ENCODE measurements around the gene PDCD1.

Gene PDCD1

GRCh38 chr2:241895427-241895711, 36.7 kb upstream of the PDCD1 start:
- FAIRE-seq, result no peak

DNA sequence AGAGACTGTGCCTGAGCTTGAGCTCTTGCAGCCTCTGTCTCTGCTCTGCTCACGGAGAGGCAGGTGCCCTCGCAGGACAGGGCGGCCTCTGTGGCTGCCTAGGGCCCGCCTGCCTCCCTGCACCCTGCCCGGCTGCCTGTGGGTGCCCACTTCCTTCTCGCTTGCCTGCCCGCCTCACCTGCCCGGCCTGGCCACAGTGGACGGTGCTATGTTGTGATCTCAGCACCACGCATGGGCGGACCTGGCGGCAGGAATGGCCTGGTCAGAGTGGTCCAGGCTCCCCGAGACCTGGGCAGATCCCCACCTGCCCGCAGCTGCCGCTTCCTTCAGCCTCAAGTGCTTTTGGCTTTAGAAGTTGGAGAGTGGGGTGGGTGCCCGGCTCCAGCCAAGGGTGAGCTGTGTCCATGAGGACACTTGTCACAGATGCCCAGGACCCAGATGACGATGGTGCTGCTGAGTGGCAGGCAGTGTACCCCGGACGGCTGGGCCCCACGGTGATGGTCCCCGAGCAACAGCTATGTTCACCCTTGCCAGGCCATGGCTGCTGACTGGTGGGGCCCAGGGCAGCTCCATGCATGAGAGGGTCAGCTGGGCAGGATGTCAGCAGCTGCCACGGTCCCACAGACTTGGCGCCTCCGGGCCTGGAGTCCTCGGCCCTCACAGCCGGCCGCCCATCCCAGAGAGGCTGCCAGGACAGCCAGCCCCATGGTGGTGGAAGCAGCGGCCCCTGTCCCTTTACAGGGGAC, 36.2 kb upstream of the PDCD1 start:
- FAIRE-seq, result no peak

DNA sequence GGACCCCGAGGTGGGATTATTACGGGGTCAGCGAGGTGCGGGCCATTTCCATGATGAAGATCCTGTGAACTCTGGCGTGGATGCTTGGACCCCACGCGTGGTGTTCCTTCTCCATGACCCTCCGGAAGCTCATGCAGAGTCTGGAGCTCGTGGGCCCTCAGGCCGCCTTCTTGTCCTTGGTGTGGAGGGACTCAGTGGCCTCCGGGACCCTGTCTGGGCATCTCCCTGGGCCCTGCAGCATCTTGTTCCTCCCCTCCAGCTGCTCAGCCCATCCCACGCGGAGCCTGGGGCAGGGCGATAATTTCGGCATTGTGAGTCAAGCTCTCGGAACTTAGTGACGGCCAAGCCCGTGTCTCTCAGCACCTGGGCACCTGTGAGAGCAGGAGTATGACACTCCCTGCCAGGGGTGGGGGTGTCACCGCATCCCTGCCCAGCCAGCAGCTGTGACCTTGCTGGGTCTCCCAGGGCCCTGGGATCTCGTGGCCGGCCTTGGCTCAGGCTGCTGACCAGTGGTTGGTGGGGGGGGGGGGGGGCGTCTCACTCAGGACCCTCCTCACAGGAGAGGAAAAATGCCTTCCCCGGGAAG, 35.5 kb upstream of the PDCD1 start:
- FAIRE-seq, result no peak

DNA sequence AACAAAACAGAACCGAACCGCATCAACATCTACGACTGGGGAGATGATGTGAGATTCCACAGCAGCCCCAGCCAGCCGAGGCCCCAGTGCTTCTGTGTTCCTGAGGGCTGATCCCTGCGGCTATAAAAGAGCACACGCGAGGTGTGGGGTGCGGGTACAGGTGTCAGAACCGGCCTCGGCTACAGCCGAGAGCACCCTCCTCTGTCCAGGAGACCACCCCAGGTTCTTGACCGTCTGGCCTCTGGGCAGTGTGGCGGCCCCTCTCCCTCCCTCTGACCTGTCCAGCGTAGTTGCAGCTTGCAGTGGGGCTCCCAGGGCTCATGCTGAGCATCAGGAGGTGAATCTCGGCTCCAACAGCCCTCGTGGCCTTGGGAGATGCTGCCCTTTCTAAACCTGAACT, 34.6 kb upstream of the PDCD1 start:
- FAIRE-seq, result no peak

- no peak for FAIRE-seq
These were observed 33.8 kb upstream of the PDCD1 start for GRCh38 chr2:241892299-241893137.

DNA sequence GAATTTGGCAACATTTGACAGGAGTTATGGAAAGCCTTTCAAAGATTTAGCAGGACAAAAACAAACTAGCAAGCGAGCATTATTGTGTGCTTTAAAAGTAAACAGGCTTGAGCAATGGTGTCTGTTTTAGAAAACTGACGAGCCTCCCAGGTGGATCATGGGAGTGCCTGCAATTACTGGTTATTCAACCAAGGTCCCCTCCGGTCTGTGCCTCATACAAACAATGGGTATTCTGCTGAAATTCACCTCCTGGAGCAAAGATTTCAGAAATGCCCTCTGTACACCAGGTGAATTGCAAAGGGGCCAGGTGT, 33.2 kb upstream of the PDCD1 start:
- FAIRE-seq, result peak; percentile 30

GRCh38 chr2:241891315-241891987, 32.8 kb upstream of the PDCD1 start:
- FAIRE-seq, result peak; percentile 78

GRCh38 chr2:241890524-241891235, 32.0 kb upstream of the PDCD1 start:
- FAIRE-seq, result no peak

DNA sequence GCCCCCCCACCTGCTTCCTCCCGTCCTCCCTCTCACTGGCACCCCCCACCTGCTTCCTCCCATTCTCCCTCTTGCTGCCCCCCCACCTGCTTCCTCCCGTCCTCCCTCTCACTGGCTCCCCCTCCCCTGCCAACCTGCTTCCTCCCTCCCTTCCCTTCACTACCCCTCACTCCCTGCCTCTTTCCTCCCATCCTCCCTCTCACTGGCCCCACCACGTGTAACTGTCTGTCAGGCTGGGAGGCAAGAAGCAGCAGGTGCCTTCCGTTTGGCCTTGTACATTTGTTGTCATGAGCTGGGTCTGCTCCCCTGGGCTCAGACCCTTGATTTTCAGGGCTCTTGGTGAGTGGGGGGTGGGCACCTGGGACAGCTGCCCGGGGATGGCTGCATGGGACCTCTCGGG, 29.9 kb upstream of the PDCD1 start:
- FAIRE-seq, result no peak

GRCh38 chr2:241887806-241888522, 29.3 kb upstream of the PDCD1 start:
- no peak for FAIRE-seq

- no peak for FAIRE-seq
These were observed 28.2 kb upstream of the PDCD1 start for GRCh38 chr2:241886840-241887447.

DNA sequence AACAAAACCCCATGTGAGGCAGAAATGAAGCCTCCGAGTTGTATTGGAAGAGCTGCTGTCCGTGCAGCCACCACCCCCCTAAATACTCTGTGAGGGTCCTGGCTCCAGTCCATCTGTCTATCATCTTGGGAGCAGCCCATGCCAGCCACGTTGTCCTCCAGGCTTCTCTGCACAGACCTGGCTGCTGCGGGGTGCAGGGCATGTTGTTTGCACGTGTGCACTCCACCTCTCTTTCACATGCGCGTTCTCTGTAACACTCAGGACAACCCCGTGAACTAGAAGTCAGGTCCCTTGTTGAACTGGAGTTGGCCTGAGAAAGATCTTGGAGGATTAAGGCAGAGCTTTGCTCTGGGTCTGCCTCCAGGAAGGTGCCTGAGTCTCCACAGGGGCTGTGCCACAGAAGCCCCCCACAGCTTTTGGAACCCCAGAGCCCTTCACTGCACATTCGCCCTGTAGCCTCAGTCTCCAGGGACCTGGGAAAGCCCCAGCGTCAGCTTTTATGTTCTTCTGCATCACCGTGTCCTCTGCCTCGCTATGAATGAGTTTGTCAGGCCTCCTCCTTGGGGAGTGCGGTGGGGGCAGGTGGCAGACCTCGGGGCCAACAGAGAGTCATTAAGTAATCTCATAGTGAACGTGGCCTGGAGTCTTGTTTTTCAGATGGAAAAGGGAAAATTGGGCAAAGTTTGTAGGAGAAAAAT, 27.4 kb upstream of the PDCD1 start:
- no peak for FAIRE-seq

- no peak for FAIRE-seq
These were observed 26.7 kb upstream of the PDCD1 start for GRCh38 chr2:241885291-241885945.

DNA sequence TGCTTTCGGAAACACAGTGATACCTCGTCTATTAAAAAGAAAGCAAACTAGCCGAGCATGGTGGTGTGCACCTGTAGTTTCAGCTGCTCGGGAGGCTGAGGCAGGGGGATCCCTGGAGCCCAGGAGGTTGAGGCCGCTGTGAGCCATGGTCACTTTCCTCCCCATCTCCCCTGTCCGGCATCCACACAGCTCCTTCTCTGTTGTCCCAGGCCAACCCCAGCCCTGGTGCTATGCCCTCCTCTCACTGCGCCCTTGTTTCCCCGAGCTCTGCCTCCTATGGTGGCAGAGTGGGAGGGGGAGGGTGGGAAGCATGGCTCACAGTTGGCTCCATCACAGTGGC, 26.2 kb upstream of the PDCD1 start:
- FAIRE-seq, result no peak

GRCh38 chr2:241882091-241882625, 23.5 kb upstream of the PDCD1 start:
- FAIRE-seq, result no peak

DNA sequence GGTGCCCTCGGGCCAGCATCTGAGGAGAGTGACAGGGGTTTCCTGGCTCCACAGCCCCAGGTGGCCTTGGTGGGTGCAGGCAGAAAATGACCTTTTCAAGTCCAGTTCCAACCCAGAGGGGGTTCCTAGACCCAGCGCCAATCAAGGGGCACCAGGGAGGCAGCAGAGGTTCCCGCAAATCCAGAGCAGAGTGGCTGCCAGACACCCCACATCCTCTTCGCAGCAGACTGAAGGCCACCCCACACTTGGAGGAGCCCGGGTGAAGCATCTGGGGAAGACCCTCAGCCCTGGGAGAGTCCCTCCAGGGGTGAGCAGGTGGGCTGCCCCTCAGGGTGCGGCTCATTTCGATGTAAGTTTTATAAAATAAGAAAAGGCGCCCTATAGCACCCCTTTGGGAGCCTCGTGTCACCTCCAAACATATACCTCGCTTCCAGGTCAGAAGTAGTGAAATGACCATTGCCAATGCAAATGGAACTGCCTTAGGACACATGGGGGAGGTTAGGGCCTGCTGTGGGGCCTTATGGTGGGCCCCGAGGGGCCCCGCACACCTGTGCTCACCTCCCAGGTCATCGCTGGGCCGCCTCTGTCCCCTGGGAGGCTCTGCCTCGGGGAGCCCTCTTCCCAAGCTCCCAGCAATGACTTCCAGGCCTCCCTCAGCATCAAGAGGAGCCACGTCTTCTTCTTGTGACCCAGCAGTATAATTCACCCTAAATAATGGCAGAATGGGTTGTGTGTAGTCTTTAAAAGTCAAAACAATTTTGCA, 21.8 kb upstream of the PDCD1 start:
- FAIRE-seq, result no peak

GRCh38 chr2:241879326-241879725, 20.6 kb upstream of the PDCD1 start:
- no peak for FAIRE-seq

DNA sequence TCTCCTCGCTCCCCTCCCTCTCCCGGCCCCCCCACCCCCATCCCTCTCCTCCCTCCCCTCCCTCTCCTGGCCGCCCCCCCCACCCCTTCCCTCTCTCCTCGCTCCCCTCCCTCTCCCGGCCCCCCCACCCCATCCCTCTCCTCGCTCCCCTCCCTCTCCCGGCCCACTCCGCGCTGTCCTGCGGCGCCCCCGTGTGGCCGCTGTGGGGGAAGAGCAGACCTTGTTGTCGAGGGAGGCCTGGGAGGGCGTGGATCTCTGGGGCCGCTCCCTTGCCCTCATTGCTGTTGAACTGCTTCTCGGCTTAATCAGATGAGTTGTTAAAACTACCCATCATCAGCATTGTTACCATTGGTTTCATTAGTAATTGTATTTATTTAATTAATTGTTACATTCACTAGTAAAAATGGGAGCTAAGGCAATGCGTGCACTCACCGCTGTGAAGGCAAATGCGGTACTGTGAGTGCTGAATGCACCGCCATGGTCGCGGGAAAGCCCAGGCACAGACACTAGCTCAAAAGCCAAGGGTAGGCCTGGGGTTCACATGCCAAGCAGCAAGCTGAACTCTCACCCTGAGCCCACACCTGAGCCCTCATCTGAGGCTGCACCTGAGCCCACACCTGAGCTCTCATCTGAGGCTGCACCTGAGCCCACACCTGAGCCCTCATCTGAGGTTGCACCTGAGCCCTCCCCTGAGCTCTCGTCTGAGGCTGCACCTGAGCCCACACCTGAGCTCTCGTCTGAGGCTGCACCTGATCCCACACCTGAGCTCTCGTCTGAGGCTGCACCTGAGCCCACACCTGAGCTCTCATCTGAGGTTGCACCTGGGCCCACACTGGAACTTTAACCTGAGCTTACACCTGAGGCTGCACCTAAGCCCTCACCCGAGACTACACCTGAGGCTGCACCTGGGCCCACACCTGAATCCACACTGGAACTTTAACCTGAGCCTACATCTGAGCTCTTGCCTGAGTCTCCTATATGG, 19.6 kb upstream of the PDCD1 start:
- no peak for FAIRE-seq
